NCI-H82 treated with DMSO at 0.1 percent for 48 hours (cell line): Measurements from ENCODE around the gene C8A.

Experiments used
- DNase-seq: peaks from one replicate; lab custom pipeline; 2025; ENCODE audit not compliant: unreplicated experiment; lab: John Stamatoyannopoulos, UW

The C8A gene

DNA sequence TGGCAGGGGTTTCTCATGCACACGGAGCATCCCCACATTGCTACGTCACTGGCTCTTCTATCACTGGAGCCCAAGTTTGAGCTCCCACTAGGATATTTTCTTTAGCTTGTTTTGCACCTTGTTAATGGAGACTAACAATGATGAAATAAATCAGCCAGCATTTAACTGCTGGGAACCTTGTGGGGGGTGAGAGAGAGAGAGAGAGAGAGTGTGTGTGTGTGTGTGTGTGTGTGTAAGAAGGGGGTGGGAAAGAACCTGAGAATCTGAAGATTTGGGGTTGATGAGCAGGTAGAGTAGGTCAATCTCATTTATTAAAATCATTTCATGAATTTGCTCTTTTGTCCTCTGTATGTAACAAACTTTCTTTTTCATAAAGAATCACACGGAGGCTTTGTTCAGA is 110.6 kb downstream of the C8A start:
- DNase-seq: no peak

DNA sequence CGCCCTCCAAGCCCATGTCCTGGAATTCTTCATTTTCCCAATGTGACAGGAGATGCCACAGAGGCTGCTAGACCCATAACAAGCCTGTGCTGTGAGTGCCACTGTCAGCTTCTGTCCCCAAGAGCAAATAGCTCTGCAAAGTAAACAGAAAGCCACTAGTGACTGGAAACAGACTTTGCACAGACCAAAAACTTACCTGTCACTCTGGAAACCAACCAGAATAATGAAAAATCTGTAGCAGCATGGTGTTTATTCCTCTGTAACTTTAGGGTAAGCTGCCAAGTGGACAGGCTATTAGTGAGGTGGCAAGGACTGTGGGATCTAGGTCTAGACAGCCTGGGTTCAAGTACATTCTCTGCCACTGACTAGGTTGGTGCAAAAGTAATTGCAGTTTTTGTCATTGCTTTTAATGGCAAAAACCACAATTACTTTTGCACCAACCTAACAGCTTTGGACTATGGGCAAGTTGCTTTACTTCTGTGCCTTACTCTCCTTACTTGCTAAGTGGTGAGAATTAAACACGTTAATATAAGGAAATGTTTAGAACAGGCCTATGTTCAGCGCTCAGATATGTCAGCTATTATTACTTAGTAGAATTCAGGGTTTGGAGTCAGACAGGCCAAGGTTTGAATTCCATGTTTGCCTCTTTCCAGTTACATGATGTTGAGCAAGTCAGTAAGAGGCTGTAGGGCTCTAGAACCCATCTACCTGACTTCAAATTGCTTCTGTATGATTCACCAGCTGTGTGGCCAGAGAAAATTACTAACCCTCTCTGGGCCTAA is 111.5 kb downstream of the C8A start, which contains the start of gene C8B:
C8B (minus strand) TSS at position 100 of the 782 bp plus-strand sequence; CDS start at position 33, 67 bp downstream.
- no peak for DNase-seq

DNA sequence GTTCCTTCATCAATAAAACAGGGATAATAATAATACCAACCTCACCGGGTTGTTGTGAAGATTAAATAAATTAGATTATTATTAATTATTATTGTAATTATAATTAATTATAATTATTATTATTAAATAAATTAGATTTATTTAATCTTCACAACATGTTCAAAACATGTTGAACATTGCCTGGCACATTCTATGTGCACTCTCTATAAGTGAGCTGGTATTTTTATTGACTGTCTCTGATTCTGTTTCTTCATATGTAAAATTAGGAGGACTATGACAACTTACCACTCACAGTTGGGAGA is 112.1 kb downstream of the C8A start:
- no peak for DNase-seq

DNA sequence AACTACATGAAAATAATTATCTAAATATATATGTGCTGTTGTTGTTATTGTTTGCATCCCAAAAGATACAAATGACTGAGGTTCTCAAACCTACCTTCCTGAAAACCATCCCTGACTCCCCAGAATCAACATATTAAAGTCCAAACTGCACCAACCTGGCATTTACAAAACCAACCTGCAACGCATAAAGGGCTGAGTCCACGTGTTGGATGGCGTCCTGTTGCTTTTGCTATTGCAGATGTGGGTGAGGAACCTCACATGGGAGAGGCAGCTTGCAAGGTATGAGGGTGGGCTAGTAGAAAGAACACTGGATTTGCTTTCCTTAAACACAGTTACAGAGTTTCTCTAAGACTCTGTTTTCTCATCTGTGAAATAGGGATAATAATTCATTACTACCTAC is 112.8 kb downstream of the C8A start:
- no peak for DNase-seq
